IPS-18c (cell line): ENCODE data around the gene RELL1.

ENCODE experiments used
- H3K4me3 ChIP-seq: 2 replicates; pipeline ENCODE4 v1.7.0; 2013; ENCODE audit warnings: low read depth, mild to moderate bottlenecking, low read length, moderate library complexity; ENCODE audit not compliant: insufficient read depth
- H3K9me3 ChIP-seq: one replicate; pipeline ENCODE4 v1.6.1; 2013; ENCODE audit warnings: mild to moderate bottlenecking, low read length, moderate library complexity; ENCODE audit not compliant: control insufficient read depth, insufficient read depth

Gene RELL1

DNA sequence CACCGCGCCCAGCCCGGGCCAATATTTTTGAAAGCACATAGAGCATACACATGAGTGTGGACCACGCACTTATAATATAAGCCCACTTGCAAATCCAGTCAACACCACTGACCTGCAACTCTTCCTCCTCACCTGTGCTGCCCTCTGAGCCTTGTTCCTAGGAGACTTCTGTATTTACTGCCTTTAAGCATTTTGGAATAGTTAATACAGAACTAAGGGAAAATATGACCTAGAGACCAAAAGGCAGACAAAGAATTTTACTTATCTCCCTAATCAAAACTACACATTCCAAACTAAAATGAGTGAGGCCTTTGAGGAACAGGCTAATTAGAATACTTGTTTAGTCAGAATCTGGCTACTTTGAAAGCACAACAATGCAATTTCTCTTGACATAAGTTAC, 89.1 kb downstream of the RELL1 start:
- Histone ChIP-seq H3K9me3 (no peaks in the 10 kb centered on the region), H3K4me3 (no peak overlapping the region)

DNA sequence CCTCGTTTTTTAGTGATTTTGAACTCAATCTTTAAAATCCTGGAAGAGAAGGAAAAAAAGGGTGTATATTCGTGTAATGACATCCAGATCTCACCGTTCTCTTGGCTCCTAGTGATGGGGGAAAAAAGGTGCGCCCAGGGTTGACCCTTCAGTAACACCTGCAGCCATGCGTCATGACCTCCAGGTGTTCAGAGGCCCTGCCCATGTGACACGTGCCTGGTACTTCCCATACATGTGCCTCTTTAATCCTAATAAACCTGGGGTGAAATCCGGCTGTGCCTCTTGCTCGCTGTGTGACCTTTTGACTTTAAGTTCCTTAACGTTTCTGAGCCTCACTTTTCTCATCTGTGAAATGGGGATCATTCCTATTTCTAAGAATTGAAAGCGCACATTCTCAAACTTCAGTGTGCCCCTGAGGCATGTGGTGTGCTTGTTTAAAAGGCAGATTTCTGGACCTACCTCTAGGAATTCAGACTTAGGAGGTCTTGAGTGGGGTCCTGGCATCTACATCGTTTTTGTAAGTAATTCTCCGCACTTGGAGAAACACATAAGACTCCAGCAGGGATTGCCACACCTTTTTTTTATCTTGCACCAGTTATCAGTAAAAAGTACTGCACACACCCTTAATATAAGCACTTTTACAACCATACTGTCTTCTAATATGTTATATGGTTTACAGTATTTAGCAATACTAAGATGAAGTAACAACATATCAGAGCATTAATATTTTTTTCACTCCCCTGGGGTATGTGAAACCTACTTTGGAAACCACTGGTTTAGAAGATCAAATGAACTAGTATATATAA, 90.1 kb downstream of the RELL1 start:
- no peaks in the 10 kb centered on the region for H3K9me3 ChIP-seq
- no peak overlapping the region for H3K4me3 ChIP-seq

- Histone ChIP-seq H3K9me3 (no peaks in the 10 kb centered on the region), H3K4me3 (no peak overlapping the region)
Measured at GRCh38 chr4:37594099-37594498, 92.1 kb downstream of the RELL1 start.

DNA sequence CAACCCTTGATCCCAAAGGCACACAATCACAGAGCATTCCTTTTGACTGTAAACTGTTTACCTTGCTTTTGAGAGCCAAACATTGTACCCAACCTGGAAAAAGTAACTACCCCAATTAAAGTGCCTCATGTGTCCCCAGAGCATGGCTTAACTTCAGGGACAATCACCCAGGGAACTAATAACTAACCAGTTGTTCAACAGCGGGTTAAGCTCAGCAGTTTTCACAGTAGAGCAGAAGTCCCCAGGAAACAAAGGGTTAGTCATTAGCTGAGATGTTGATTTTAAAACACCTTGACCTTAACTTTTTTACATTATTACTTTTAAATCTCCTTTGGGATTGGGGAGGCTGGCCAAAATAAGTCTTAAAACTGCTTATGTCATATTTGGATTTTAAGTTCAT, 94.8 kb downstream of the RELL1 start:
- no peak overlapping the region for H3K4me3 ChIP-seq
- no peaks in the 10 kb centered on the region for H3K9me3 ChIP-seq

DNA sequence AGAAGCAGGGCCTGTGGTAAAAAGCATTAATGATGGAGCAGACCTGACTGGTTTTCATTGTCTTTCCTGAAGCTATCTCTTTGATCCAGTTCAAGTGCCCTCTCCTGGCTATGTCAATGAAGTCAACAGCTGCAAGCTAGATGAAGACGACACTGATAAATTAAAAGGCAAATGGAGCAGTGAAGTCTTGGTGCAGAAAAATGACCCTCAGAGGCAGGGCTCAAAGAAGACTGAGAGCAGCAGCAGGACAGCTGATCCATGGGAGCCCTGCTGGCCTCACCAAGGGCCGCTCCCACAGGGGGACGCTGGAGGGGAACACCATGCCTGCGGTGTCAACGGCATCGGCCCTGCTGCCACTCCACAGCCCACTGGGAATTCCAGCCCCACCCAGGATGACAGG, 96.2 kb downstream of the RELL1 start:
- H3K9me3 ChIP-seq = no peaks in the 10 kb centered on the region

DNA sequence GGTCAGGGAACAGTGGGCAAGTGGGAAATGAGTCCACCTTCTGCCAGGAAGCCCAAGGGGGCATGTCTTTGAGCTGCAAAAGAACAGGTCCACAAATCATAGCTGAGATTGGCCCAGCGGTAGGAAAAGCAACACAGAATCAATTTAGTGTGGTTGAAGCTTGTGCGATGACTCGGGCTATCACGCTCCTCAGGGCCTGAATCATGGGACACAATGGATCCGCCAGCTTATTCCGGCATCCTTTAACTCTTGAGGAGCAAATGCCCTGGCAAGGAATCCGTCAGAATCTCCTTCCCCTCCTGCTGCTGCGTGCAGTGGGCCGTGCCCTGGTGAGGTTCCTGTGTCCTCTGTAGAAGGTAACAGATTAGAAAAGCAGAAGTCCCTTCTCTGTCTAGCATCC, 98.0 kb downstream of the RELL1 start:
- Histone ChIP-seq H3K9me3 (no peaks in the 10 kb centered on the region), H3K4me3 (no peak overlapping the region)

More for the DNA sequence above, 96.2 kb downstream of the RELL1 start:
- H3K4me3 ChIP-seq = no peak overlapping the region

DNA sequence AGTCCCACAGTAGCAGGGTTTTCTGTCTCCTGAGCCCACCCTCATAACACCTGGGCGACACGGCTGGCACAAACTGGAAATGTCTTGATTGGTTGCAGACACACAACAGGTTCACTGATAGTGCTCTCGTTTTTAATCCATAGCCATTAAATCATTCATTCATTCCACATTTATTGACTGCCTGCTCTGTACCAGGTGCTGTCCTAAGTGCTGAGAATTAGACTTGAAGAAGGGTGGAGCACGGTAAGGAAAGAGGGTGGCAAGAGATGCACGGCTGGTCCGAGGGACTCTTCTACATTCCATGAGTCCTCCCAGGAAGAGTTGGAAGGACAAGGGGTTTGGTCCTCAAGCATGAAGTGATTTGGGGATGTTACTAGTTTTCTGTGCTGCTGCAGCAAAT, 100.0 kb downstream of the RELL1 start:
- no peaks in the 10 kb centered on the region for H3K9me3 ChIP-seq
- H3K4me3 ChIP-seq = no peak overlapping the region

- no peak overlapping the region for H3K4me3 ChIP-seq
- H3K9me3 ChIP-seq = no peaks in the 10 kb centered on the region
Measured at GRCh38 chr4:37584493-37585060, 101.6 kb downstream of the RELL1 start.

GRCh38 chr4:37584071-37584470, 102.1 kb downstream of the RELL1 start:
- Histone ChIP-seq H3K9me3 (no peaks in the 10 kb centered on the region), H3K4me3 (no peak overlapping the region)

GRCh38 chr4:37573566-37573965, 112.6 kb downstream of the RELL1 start:
- H3K9me3 ChIP-seq = no peaks in the 10 kb centered on the region
- H3K4me3 ChIP-seq = no peak overlapping the region

DNA sequence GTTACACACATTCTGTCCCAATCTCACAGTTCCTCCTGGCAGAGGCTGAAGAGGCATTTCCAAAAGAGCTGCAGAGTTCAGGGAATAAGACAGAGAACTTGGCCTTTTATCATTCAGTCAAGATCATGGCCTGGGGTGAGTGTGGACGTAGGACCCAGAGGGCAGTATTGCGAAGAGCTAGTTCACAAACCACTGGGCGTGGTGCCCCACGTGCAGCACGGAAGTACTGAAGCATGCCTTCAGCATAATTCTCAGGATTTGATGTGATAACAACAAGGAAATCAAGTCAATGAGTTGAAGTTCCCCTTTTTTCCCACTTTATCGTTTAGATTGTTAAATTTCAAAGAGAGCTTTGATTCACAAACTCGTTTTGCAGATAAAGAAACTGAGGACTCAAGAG, 117.7 kb downstream of the RELL1 start:
- H3K4me3 ChIP-seq = no peak overlapping the region

DNA sequence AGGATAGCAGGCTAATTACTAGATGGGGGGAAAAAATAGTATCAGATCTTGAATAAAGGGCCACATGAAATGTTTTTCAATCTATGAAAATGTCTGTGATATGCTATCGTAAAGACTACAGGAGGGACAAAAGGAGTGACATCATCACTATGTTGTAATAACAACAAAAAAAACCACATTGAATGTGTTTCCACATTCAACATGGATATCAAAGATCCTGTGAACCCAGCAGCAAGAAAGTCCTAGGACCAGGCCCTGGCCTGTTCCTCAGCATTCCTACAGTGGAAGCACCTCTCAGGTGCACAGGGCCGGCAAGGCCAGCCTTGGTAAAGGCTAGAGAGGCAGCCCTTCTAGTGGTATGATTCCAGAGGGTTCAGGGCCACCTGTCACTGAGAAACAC, 118.3 kb downstream of the RELL1 start:
- Histone ChIP-seq H3K9me3 (no peaks in the 10 kb centered on the region), H3K4me3 (no peak overlapping the region)

More for the DNA sequence above, 117.7 kb downstream of the RELL1 start:
- no peaks in the 10 kb centered on the region for H3K9me3 ChIP-seq

DNA sequence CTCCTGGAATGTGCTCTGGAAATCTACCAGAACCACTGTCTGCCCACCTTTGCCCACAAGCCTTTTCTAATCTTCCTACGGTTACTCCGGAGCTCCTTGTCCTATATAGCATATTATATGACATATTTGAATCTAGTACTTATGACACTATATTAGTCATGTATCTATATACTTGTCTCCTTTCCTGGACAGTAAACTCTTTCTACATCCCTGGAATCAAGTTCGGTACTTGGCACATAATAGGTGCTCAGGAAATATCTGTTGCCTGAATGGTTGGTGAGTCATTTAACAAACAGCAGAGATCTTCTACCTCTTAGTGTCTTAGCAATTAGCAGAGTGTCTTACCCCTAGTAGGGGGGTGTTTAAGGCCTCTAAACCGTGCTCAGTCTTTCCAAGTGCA, 123.6 kb downstream of the RELL1 start:
- H3K4me3 ChIP-seq = no peak overlapping the region

DNA sequence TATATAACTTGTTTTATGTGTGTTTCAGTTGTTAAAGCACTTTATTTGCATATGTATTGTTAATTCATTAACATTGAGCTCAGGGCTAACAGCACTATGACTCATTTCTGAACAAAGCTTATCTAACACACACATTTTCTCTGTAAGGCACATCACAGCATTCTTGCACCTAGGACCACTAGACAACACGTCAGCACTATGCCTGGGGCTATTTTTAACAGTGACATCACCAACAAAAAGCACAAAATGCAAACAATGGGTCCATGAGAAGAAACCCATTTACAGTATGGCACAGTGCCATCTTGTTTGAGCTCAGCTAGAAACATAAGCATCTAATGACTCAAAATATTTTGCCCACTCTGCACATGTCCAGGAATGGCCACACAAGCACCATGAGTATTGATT, 124.4 kb downstream of the RELL1 start:
- Histone ChIP-seq H3K4me3 (no peak overlapping the region), H3K9me3 (no peaks in the 10 kb centered on the region)

More for the DNA sequence above, 123.6 kb downstream of the RELL1 start:
- no peaks in the 10 kb centered on the region for H3K9me3 ChIP-seq

DNA sequence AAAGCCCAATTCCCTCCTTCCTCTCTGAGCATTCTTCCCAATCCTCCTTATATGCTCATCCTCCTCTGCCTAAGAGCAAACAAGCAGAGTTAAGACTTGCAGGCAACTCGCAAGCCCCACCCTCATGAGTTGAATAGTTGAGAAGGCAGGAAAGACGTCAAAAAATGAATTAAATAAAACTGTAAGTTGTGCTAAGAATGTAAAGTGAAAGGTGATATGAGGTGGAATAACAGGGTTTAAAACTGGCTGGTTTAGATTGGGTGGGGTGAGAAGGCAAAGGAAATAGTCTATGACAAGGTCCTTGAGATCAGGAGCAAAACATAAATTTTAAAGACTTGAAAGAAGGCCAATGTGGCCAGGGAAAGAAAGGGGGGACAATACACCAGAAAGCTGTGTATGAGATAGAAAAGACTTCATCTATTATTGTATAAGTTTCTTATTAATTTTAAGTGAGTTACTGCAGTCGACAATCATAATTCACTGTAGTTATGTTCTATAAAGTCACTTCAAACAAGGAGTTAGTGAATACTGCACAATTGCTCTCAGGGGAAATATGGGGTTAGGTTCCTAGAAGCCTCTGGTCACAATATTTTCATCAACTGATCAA, 124.9 kb downstream of the RELL1 start:
- H3K9me3 ChIP-seq = no peaks in the 10 kb centered on the region
- no peak overlapping the region for H3K4me3 ChIP-seq
